ENCODE results near the gene KIAA1755.

- TF ChIP-seq CTCF (IDR thresholded peaks at IDR 0.05; ENCODE audit: insufficient read depth, low read length, poor library complexity, severe bottlenecking), result no peak
- TF ChIP-seq EZH2phosphoT487 (conservative IDR thresholded peaks at IDR 0.05; ENCODE audit: low read length), result no peak
Observed at GRCh38 chr20:38180781-38181180, 79.8 kb downstream of the KIAA1755 start.

All from SU-DHL-6 (cell line).